Stimulated activated naive CD4-positive, alpha-beta T cell treated with Interleukin-2 at 50 U/mL for 16 hours (primary cell): Measurements from ENCODE around the gene LMF2.

Experiments used
- DNase-seq: peaks from one replicate; lab custom pipeline; 2025; lab: John Stamatoyannopoulos, UW

Gene LMF2

GRCh38 chr22:50482107-50483074 lies 25.1 kb downstream of the LMF2 start:
- DNase-seq = no peak

GRCh38 chr22:50481440-50482106 lies 25.9 kb downstream of the LMF2 start, which contains the start of gene ADM2:
Gene ADM2, plus strand, starts transcription at chr22:50481543. Its CDS starts 305 bp downstream, at chr22:50481848.
- peak; percentile 60 for DNase-seq

- no peak for DNase-seq
These were observed 26.5 kb downstream of the LMF2 start for GRCh38 chr22:50481045-50481439.

GRCh38 chr22:50479721-50480120 lies 27.8 kb downstream of the LMF2 start:
- no peak for DNase-seq

- no peak for DNase-seq
These were observed 29.6 kb downstream of the LMF2 start for GRCh38 chr22:50477923-50478322.

- no peak for DNase-seq
These were observed 30.6 kb downstream of the LMF2 start for GRCh38 chr22:50476868-50477267.

GRCh38 chr22:50475652-50476002 lies 31.9 kb downstream of the LMF2 start:
- DNase-seq = no peak

- DNase-seq = peak; percentile 84
These were observed 32.5 kb downstream of the LMF2 start, which contains the start of gene SBF1 for GRCh38 chr22:50474710-50475651. Gene SBF1, minus strand, starts transcription at chr22:50475035. Its CDS starts 195 bp downstream, at chr22:50474840.

- peak; percentile 38 for DNase-seq
These were observed 33.4 kb downstream of the LMF2 start for GRCh38 chr22:50473855-50474671.

- DNase-seq = peak; percentile 35
These were observed 34.4 kb downstream of the LMF2 start for GRCh38 chr22:50473088-50473487.

- DNase-seq = no peak
These were observed 35.5 kb downstream of the LMF2 start for GRCh38 chr22:50471962-50472361.

- DNase-seq = no peak
These were observed 36.2 kb downstream of the LMF2 start for GRCh38 chr22:50471197-50471847.

- DNase-seq = no peak
These were observed 37.0 kb downstream of the LMF2 start for GRCh38 chr22:50470491-50470890.

- peak; percentile 93 for DNase-seq
These were observed 37.9 kb downstream of the LMF2 start for GRCh38 chr22:50469377-50470305.

- no peak for DNase-seq
These were observed 38.9 kb downstream of the LMF2 start for GRCh38 chr22:50468626-50469025.

- no peak for DNase-seq
These were observed 39.6 kb downstream of the LMF2 start for GRCh38 chr22:50467773-50468440.

- no peak for DNase-seq
These were observed 40.2 kb downstream of the LMF2 start for GRCh38 chr22:50467341-50467740.

- DNase-seq = no peak
These were observed 42.2 kb downstream of the LMF2 start for GRCh38 chr22:50465066-50465930.
